AG04450 (cell line): ENCODE data around the gene TMEM151A. TPM values are rescaled to one million over a fixed set of nuclear protein-coding genes. Genes with fewer than 3 reads are reported as not detected.
"Not testable (repeated sequence)": the region's sequence is repeated elsewhere in the genome, so short reads cannot be mapped to it uniquely, and the experiment has no call there.

Source experiments
- CTCF ChIA-PET: fragments of 300-600, 350-600 bp; formaldehyde crosslinking; extraction: SDS; loops from one replicate; lab custom pipeline; 2022; ENCODE audit warnings: antibody characterized with exemption, inconsistent platforms; lab: Charles Lee
- POLR2A ChIA-PET: fragments of 350-600 bp; formaldehyde crosslinking; extraction: SDS; loops from one replicate; lab custom pipeline; 2021; ENCODE audit warnings: antibody characterized with exemption, inconsistent platforms; lab: Yijun Ruan, JAX
- DNase-seq: peaks from one replicate; pipeline ENCODE4 v3.0.0-alpha.2; 2011; ENCODE audit warnings: low read depth, low spot score
- H3K27ac ChIP-seq: one replicate; pipeline ENCODE4 v1.5.1; 2012; ENCODE audit warnings: low read depth, low read length, control low read depth
- H3K27me3 ChIP-seq: one replicate; pipeline ENCODE4 v1.6.0; 2012; ENCODE audit warnings: low read length; ENCODE audit not compliant: control insufficient read depth, insufficient read depth
- H3K4me3 ChIP-seq: 2 replicates; pipeline ENCODE4 v1.5.1; 2011; ENCODE audit warnings: mild to moderate bottlenecking, low read depth, low read length, control low read depth
- H3K9me3 ChIP-seq: 2 replicates; pipeline ENCODE4 v1.5.1; 2012; ENCODE audit warnings: low read length; ENCODE audit not compliant: control insufficient read depth, insufficient read depth
- polyA plus RNA-seq: library from polyadenylated mRNA; depleted of rRNA; stranded (reverse); fragments of >200 nt; gene quantifications from 2 replicates; pipeline ENCODE4 v1.2.3, GENCODE V29; 2011
- TF ChIP-seq, protein P1 (sequence below): IDR thresholded peaks from 2 replicates; pipeline ENCODE4 v1.5.1; 2011; ENCODE audit warnings: low read depth, low read length, control low read depth, inconsistent platforms

TMEM151A gene
- polyA plus RNA-seq, 1 experiment, result not detected

DNA sequence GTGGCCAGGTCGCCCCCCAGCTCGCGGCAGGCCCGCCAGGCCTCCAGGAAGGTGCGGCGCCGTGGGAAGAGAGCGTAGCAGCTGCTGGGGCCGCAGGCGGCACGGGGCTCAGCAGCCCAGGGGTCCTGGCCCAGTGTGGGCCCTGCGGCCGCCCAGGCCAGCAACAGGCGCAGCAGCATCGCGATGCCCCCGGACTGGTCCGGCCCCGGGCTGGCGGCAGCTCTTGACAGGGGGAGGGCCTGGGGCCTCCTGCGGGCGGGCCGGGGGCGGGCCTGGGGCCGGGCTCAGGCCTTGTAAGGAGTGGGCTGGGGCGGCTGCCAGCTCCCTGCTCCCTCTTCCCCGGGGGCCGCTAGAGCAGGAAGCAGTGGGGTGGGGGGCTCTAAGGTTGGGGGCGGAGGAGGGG lies 25.2 kb downstream of the TMEM151A start, which contains the start of gene CD248:
Gene CD248, minus strand, starts transcription at position 196 of the 403 bp plus-strand sequence. Its CDS starts 17 bp downstream, at position 179.
- CTCF ChIA-PET, result interaction anchor here (0.6 to 1.7 kb wide), 4 partner anchors 10 to 36 kb away, joined by 4 to 8 read pairs (median 6); partner anchors contain the start of gene RIN1
- H3K27ac ChIP-seq, result peak within 1 kb of the TSS; percentile 99
- H3K27me3 ChIP-seq, result no peaks in the 10 kb centered on the region
- POLR2A ChIA-PET, result interaction anchor here (0.5 to 2.8 kb wide), 10 partner anchors 8 to 819 kb away, joined by 3 to 56 read pairs (median 10); partner anchors contain the start of genes B4GAT1, RIN1 and YIF1A
- peak within 1 kb of the TSS; percentile 87 for H3K4me3 ChIP-seq
- TF ChIP-seq, protein P1, sequence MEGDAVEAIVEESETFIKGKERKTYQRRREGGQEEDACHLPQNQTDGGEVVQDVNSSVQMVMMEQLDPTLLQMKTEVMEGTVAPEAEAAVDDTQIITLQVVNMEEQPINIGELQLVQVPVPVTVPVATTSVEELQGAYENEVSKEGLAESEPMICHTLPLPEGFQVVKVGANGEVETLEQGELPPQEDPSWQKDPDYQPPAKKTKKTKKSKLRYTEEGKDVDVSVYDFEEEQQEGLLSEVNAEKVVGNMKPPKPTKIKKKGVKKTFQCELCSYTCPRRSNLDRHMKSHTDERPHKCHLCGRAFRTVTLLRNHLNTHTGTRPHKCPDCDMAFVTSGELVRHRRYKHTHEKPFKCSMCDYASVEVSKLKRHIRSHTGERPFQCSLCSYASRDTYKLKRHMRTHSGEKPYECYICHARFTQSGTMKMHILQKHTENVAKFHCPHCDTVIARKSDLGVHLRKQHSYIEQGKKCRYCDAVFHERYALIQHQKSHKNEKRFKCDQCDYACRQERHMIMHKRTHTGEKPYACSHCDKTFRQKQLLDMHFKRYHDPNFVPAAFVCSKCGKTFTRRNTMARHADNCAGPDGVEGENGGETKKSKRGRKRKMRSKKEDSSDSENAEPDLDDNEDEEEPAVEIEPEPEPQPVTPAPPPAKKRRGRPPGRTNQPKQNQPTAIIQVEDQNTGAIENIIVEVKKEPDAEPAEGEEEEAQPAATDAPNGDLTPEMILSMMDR, result no peak
- peaks cover 8% of the 10 kb centered on the region; the same call in 1 of the 2 replicates for H3K9me3 ChIP-seq
- DNase-seq, result no peak

DNA sequence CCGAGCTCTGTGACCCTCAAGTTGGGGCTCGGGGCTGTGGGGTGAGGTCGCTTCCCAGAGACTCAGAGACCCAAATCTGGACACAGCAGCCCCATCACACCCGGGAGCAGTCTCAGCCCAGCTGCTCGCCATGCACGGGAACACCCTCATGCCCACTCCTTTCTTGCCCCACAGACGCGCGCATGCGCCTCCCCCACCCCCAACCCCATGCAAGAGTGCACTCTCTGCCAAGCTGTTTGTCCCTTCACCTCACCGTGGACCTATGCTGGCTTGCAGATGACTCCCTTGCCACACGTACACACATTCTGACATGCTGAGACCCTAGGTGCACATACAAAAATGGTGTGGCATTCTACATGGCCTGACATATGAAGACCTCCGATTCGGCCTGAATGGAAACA lies 25.6 kb downstream of the TMEM151A start:
- POLR2A ChIA-PET, result interaction anchor here (0.5 to 2.8 kb wide), 11 partner anchors 8 to 820 kb away, joined by 3 to 56 read pairs (median 10); partner anchors contain the start of genes B4GAT1, PCNX3, RIN1 and YIF1A
- no peak for DNase-seq
- TF ChIP-seq, protein P1, result no peak
- peak overlapping the region; percentile 34 for H3K4me3 ChIP-seq
- peak overlapping the region; percentile 99 for H3K27ac ChIP-seq
- H3K27me3 ChIP-seq, result no peaks in the 10 kb centered on the region
- peaks cover 8% of the 10 kb centered on the region; the same call in 1 of the 2 replicates for H3K9me3 ChIP-seq
- CTCF ChIA-PET, result interaction anchor here (0.6 to 1.7 kb wide), 5 partner anchors 10 to 247 kb away, joined by 4 to 8 read pairs (median 5); partner anchors contain the start of genes PACS1 and RIN1

DNA sequence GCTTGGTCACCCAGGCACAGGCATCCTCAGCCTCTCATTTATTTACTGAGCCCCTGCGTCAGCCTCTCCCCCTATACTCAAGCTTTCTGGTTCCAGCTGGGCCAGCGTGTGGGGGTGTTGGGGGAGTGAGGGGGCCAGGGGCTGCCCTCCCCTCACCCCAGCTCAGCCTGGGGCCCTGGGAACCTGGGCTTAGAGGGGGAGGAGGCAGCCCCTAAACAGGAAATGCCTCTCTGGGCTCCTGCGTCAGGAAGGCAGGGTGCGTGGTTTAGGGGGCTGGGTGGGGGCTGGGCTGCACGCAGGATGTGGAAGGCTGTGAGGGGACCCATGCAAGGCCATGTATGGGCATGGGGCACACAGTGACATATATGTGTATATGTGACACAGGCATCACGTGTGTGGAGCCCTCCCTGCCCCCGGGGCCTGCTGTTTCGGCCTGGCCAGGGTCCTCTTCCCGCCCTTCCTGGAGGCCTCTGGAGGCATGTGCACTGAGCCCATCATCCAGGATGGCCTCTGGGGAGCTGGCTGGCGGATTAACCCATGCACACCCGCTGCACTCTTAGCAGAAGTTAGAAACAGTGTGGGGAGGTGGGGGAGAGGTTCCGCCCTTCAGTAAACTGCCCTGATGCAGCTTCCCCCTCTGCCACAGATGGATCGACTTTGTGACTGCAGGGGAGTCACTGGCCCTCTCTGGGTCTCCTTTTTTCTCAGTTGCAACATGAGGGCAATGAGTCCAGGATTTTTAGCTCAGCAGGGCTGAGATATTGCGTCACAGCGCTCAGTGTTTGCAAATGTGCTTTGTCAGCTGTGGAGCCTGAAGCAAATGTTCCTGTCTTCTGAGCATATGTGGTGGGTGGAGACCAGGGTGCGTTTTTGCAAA lies 26.3 kb downstream of the TMEM151A start:
- CTCF ChIA-PET, result interaction anchor here (0.7 to 1.7 kb wide), 2 partner anchors 11 to 248 kb away, joined by 4 to 8 read pairs; partner anchors contain the start of gene PACS1
- peak overlapping the region; percentile 99 for H3K27ac ChIP-seq
- H3K27me3 ChIP-seq, result no peaks in the 10 kb centered on the region
- peaks cover 8% of the 10 kb centered on the region; the same call in 1 of the 2 replicates for H3K9me3 ChIP-seq
- DNase-seq, result peak; percentile 74
- TF ChIP-seq, protein P1, result no peak
- no peak overlapping the region; the same call in 1 of the 2 replicates for H3K4me3 ChIP-seq
- POLR2A ChIA-PET, result interaction anchor here (1.0 to 2.8 kb wide), 6 partner anchors 7 to 703 kb away, joined by 3 to 56 read pairs (median 18); partner anchors contain the start of genes PCNX3, RIN1 and YIF1A

DNA sequence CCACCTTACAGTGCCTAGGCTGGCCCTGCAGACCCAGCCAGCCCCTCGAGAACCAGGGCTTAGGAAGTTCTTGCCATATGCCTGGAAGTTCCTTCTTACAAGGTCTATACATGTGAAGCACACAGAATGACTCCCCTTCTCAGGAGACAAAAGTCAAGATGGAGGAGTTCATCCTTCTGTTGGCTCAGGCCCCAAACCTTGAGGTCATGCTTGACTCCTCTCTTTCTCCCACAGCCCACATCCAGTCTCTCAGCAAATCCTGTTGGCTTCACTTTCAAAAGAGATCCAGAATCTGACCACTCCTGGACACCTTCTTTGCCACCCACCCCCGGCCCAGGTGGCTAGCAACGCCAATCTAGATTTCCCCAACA lies 26.9 kb downstream of the TMEM151A start:
- POLR2A ChIA-PET, result interaction anchor here (1.0 to 2.8 kb wide), 4 partner anchors 8 to 704 kb away, joined by 3 to 56 read pairs (median 26); partner anchors contain the start of genes PCNX3, RIN1 and YIF1A
- Histone ChIP-seq H3K9me3 (peaks cover 8% of the 10 kb centered on the region; the same call in 1 of the 2 replicates), H3K4me3 (no peak overlapping the region), H3K27me3 (no peaks in the 10 kb centered on the region), H3K27ac (peak overlapping the region; percentile 99)
- TF ChIP-seq, protein P1, result no peak
- no peak for DNase-seq
- CTCF ChIA-PET, result interaction anchor here (1.7 kb wide), 1 partner anchor 10 kb away, joined by 8 read pairs; no protein-coding TSS in a partner anchor

DNA sequence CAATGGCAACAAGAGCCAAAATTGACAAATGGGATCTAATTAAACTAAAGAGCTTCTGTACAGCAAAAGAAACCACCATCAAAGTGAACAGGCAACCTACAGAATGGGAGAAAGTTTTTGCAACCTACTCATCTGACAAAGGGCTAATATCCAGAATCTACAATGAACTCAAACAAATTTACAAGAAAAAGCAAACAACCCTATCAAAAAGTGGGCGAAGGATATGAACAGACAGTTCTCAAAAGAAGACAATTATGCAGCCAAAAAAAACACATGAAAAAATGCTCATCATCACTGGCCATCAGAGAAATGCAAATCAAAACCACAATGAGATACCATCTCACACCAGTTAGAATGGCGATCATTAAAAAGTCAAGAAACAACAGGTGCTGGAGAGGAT lies 28.6 kb downstream of the TMEM151A start:
- H3K27me3 ChIP-seq, CTCF ChIA-PET, H3K4me3 ChIP-seq, H3K27ac ChIP-seq, H3K9me3 ChIP-seq, DNase-seq, POLR2A ChIA-PET: not testable (repeated sequence)

DNA sequence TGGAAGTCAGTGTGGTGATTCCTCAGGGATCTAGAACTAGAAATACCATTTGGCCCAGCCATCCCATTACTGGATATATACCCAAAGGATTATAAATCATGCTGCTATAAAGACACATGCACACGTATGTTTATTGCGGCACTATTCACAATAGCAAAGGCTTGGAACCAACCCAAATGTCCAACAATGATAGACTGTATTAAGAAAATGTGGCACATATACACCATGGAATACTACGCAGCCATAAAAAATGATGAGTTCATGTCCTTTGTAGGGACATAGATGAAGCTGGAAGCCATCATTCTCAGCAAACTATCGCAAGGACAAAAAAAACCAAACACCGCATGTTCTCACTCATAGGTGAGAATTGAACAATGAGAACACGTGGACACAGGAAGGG lies 29.1 kb downstream of the TMEM151A start:
- H3K9me3 ChIP-seq, POLR2A ChIA-PET, H3K4me3 ChIP-seq, CTCF ChIA-PET, H3K27me3 ChIP-seq, DNase-seq, H3K27ac ChIP-seq: not testable (repeated sequence)
